Measurements from ENCODE around the gene RIMS1.

DNA sequence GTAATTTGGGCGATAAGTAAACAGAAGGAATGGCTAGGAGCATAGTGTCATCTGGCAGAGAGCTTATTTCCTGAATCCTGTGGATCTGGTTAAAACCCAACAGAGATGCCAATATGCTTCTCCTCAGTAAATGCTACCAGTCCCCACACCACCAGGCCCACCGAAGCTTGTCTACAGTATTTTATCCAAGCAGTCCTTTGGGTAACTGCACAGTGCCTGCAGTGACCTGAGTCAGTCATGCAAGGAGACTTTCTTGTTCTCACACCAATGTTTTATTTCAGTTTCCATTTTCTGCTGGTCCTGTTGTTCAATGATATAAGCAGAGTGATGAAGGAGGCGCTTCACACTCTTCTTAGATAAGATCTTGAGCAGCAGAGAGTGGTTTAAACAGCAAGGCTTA is 326.3 kb downstream of the RIMS1 start:
- TF ChIP-seq, protein P1, sequence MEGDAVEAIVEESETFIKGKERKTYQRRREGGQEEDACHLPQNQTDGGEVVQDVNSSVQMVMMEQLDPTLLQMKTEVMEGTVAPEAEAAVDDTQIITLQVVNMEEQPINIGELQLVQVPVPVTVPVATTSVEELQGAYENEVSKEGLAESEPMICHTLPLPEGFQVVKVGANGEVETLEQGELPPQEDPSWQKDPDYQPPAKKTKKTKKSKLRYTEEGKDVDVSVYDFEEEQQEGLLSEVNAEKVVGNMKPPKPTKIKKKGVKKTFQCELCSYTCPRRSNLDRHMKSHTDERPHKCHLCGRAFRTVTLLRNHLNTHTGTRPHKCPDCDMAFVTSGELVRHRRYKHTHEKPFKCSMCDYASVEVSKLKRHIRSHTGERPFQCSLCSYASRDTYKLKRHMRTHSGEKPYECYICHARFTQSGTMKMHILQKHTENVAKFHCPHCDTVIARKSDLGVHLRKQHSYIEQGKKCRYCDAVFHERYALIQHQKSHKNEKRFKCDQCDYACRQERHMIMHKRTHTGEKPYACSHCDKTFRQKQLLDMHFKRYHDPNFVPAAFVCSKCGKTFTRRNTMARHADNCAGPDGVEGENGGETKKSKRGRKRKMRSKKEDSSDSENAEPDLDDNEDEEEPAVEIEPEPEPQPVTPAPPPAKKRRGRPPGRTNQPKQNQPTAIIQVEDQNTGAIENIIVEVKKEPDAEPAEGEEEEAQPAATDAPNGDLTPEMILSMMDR (IDR thresholded peaks at IDR 0.05) = no peak
- no peak for TF ChIP-seq ZFX (IDR thresholded peaks at IDR 0.05; ENCODE audit: borderline replicate concordance)
